ENCODE measurements around the gene CPSF4L. TPM values are rescaled to one million over a fixed set of nuclear protein-coding genes. Genes with fewer than 3 reads are reported as not detected.

The CPSF4L gene
- polyA plus RNA-seq, 1 experiment, result not detected

- Histone ChIP-seq H3K27ac (ENCODE audit: low read depth, low read length) (peak overlapping the region; percentile 39), H3K27me3 (ENCODE audit: control insufficient read depth, insufficient read depth, low read length) (no peaks in the 10 kb centered on the region), H3K4me3 (ENCODE audit: low read depth, low read length) (no peak overlapping the region), H3K9me3 (ENCODE audit: control insufficient read depth, insufficient read depth, low read length) (no peaks in the 10 kb centered on the region)
- no peak for TF ChIP-seq CTCF (IDR thresholded peaks at IDR 0.05; ENCODE audit: low read depth, low read length)
- DNase-seq (ENCODE audit: low read depth, low spot score), result no peak
- CTCF ChIA-PET, result no interaction called here
- POLR2A ChIA-PET, result no interaction called here
Measured at GRCh38 chr17:73293031-73293430, 31.4 kb upstream of the CPSF4L start.

DNA sequence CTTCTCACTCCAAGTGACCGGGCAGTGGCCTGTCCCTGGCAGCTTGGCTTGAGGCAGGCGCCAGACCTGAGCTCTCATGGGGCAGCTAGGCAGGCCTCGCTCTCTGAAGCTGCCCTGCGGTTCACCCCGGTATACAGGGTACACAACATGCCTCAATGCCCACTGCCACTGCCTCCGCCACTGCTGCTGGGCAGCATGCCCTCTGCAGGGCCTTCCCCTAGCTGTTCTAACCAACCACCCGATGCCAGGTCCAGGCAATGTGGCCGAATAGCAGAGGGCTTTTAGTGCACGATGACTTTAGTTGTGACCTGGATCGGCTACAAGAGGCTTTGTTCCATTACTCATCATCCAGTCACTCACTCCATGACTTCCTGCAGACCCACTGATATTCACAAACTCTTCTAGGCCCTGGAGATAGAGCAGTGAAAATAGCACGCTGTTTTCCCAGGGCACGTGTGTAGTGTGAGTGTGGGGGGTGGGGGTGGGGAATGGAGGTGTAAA, 30.4 kb upstream of the CPSF4L start:
- H3K27me3 ChIP-seq (ENCODE audit: control insufficient read depth, insufficient read depth, low read length), result no peaks in the 10 kb centered on the region
- H3K9me3 ChIP-seq (ENCODE audit: control insufficient read depth, insufficient read depth, low read length), result no peaks in the 10 kb centered on the region
- ChIA-PET CTCF (interaction anchor here (0.7 to 1.4 kb wide), 3 partner anchors 26 to 78 kb away, joined by 3 to 9 read pairs (median 4); no protein-coding TSS in a partner anchor), POLR2A (interaction anchor here (1.3 to 1.6 kb wide), 2 partner anchors 16 to 18 kb away, joined by 3 to 9 read pairs; no protein-coding TSS in a partner anchor)
- no peak for TF ChIP-seq CTCF (IDR thresholded peaks at IDR 0.05; ENCODE audit: low read depth, low read length)
- DNase-seq (ENCODE audit: low read depth, low spot score), result no peak
- peak overlapping the region; percentile 84 for H3K27ac ChIP-seq (ENCODE audit: low read depth, low read length)
- no peak overlapping the region; the same call in 1 of the 2 replicates for H3K4me3 ChIP-seq (ENCODE audit: low read depth, low read length)

DNA sequence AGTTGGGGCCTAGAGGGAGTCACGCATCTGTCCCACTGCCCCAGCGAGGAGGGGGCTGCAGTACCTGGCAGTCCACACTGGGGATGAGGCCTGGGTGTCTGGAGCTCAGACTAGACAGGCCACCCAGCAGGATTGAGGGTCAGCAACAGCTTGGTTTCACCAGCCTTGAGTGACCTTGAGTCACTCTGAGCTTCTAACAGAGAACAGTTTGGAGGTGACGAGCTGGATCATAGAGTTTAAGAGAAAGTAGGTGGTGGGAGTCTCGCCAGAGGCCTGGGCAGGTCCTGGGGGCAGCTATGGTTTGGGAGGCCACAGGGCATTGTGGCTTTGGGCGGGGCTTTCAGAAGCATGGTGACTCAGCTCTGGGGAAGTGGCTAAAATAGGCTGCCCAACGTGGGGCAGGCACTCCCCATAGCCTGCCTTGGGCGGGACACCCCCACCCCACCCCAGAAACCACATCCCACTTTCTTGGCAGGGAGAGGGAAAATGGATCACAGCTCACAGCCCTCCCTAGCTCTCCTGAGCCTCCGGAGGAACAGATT, 29.7 kb upstream of the CPSF4L start:
- ChIA-PET CTCF (interaction anchor here (0.6 to 1.5 kb wide), 6 partner anchors 10 to 566 kb away, joined by 3 to 9 read pairs (median 4); no protein-coding TSS in a partner anchor), POLR2A (interaction anchor here (0.7 to 1.6 kb wide), 4 partner anchors 17 to 51 kb away, joined by 3 to 9 read pairs (median 3); partner anchors contain the start of gene CPSF4L)
- peak overlapping the region; percentile 84 for H3K27ac ChIP-seq (ENCODE audit: low read depth, low read length)
- H3K27me3 ChIP-seq (ENCODE audit: control insufficient read depth, insufficient read depth, low read length), result no peaks in the 10 kb centered on the region
- H3K4me3 ChIP-seq (ENCODE audit: low read depth, low read length), result no peak overlapping the region
- TF ChIP-seq CTCF (IDR thresholded peaks at IDR 0.05; ENCODE audit: low read depth, low read length), result no peak
- no peak for DNase-seq (ENCODE audit: low read depth, low spot score)
- H3K9me3 ChIP-seq (ENCODE audit: control insufficient read depth, insufficient read depth, low read length), result no peaks in the 10 kb centered on the region; the same call in 1 of the 2 replicates

- DNase-seq (ENCODE audit: low read depth, low spot score), result no peak
- Histone ChIP-seq H3K9me3 (ENCODE audit: control insufficient read depth, insufficient read depth, low read length) (no peaks in the 10 kb centered on the region; the same call in 1 of the 2 replicates), H3K4me3 (ENCODE audit: low read depth, low read length) (no peak overlapping the region), H3K27ac (ENCODE audit: low read depth, low read length) (peak overlapping the region; percentile 84), H3K27me3 (ENCODE audit: control insufficient read depth, insufficient read depth, low read length) (no peaks in the 10 kb centered on the region)
- ChIA-PET POLR2A (interaction anchor here (0.7 to 1.6 kb wide), 3 partner anchors 20 to 52 kb away, joined by 3 to 9 read pairs (median 3); partner anchors contain the start of gene CPSF4L), CTCF (interaction anchor here (0.5 to 1.5 kb wide), 4 partner anchors 35 to 912 kb away, joined by 3 to 7 read pairs (median 4); no protein-coding TSS in a partner anchor)
- TF ChIP-seq CTCF (IDR thresholded peaks at IDR 0.05; ENCODE audit: low read depth, low read length), result no peak
Measured at GRCh38 chr17:73290399-73291259, 28.9 kb upstream of the CPSF4L start.
